ENCODE data around the gene MAB21L4. TPM values are rescaled to one million over a fixed set of nuclear protein-coding genes. Genes with fewer than 3 reads are reported as not detected.

MAB21L4 gene
- total and polyA plus RNA-seq, 2 of the 8 experiments (the other 6 are each of a cell fraction or from before 2014, with no cell fraction given), result 0.11 TPM; not detected in 1

DNA sequence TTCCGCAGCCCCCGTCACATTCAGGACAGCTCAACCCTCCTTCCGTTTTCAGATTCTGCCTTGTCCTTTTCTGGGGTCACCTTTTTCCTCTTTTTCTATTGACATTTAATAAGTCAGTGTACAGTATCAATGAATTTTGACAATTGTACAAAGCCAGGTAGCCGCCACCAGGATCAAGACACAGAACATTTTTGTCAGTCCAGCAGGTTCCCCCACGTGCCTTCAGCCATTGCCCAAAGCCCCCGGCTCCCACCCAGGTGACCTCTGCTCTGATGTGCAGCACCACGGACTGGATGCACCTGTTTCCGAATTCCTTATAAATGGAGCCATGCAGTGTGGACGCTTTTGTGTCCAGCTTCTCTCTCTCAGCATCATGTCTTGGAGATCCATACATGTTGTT is 40.1 kb upstream of the MAB21L4 start (continued):
- TF ChIP-seq, protein P1, sequence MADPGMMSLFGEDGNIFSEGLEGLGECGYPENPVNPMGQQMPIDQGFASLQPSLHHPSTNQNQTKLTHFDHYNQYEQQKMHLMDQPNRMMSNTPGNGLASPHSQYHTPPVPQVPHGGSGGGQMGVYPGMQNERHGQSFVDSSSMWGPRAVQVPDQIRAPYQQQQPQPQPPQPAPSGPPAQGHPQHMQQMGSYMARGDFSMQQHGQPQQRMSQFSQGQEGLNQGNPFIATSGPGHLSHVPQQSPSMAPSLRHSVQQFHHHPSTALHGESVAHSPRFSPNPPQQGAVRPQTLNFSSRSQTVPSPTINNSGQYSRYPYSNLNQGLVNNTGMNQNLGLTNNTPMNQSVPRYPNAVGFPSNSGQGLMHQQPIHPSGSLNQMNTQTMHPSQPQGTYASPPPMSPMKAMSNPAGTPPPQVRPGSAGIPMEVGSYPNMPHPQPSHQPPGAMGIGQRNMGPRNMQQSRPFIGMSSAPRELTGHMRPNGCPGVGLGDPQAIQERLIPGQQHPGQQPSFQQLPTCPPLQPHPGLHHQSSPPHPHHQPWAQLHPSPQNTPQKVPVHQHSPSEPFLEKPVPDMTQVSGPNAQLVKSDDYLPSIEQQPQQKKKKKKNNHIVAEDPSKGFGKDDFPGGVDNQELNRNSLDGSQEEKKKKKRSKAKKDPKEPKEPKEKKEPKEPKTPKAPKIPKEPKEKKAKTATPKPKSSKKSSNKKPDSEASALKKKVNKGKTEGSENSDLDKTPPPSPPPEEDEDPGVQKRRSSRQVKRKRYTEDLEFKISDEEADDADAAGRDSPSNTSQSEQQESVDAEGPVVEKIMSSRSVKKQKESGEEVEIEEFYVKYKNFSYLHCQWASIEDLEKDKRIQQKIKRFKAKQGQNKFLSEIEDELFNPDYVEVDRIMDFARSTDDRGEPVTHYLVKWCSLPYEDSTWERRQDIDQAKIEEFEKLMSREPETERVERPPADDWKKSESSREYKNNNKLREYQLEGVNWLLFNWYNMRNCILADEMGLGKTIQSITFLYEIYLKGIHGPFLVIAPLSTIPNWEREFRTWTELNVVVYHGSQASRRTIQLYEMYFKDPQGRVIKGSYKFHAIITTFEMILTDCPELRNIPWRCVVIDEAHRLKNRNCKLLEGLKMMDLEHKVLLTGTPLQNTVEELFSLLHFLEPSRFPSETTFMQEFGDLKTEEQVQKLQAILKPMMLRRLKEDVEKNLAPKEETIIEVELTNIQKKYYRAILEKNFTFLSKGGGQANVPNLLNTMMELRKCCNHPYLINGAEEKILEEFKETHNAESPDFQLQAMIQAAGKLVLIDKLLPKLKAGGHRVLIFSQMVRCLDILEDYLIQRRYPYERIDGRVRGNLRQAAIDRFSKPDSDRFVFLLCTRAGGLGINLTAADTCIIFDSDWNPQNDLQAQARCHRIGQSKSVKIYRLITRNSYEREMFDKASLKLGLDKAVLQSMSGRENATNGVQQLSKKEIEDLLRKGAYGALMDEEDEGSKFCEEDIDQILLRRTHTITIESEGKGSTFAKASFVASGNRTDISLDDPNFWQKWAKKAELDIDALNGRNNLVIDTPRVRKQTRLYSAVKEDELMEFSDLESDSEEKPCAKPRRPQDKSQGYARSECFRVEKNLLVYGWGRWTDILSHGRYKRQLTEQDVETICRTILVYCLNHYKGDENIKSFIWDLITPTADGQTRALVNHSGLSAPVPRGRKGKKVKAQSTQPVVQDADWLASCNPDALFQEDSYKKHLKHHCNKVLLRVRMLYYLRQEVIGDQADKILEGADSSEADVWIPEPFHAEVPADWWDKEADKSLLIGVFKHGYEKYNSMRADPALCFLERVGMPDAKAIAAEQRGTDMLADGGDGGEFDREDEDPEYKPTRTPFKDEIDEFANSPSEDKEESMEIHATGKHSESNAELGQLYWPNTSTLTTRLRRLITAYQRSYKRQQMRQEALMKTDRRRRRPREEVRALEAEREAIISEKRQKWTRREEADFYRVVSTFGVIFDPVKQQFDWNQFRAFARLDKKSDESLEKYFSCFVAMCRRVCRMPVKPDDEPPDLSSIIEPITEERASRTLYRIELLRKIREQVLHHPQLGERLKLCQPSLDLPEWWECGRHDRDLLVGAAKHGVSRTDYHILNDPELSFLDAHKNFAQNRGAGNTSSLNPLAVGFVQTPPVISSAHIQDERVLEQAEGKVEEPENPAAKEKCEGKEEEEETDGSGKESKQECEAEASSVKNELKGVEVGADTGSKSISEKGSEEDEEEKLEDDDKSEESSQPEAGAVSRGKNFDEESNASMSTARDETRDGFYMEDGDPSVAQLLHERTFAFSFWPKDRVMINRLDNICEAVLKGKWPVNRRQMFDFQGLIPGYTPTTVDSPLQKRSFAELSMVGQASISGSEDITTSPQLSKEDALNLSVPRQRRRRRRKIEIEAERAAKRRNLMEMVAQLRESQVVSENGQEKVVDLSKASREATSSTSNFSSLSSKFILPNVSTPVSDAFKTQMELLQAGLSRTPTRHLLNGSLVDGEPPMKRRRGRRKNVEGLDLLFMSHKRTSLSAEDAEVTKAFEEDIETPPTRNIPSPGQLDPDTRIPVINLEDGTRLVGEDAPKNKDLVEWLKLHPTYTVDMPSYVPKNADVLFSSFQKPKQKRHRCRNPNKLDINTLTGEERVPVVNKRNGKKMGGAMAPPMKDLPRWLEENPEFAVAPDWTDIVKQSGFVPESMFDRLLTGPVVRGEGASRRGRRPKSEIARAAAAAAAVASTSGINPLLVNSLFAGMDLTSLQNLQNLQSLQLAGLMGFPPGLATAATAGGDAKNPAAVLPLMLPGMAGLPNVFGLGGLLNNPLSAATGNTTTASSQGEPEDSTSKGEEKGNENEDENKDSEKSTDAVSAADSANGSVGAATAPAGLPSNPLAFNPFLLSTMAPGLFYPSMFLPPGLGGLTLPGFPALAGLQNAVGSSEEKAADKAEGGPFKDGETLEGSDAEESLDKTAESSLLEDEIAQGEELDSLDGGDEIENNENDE (IDR thresholded peaks at IDR 0.05; ENCODE audit: insufficient replicate concordance, low read length), result no peak
- TF ChIP-seq TBP (IDR thresholded peaks at IDR 0.05; ENCODE audit: low read depth, low read length), result no peak
- TF ChIP-seq POLR2AphosphoS5 (IDR thresholded peaks at IDR 0.05; ENCODE audit: low read depth, low read length), result no peak

Data from H1 (cell line).